GM23338 (cell line): ENCODE results near the gene PUDP. TPM values are rescaled to one million over a fixed set of nuclear protein-coding genes. Genes with fewer than 3 reads are reported as not detected.

Experiments used
- ATAC-seq: fragments of 200-7000 bp; cut with Tn5 transposase; 3 replicates; pipeline ENCODE4 v1.9.1; 2020
- DNase-seq: peaks from one replicate; pipeline ENCODE4 v3.0.0-alpha.2; 2015; ENCODE audit warnings: low spot score
- H2AFZ ChIP-seq: fragments of 200-600 bp; sonication (generic); 2 replicates; pipeline ENCODE4 v1.8.0; 2016; ENCODE audit warnings: antibody characterized with exemption, mild to moderate bottlenecking, moderate library complexity
- H3F3A ChIP-seq: fragments of 200-600 bp; sonication (generic); replicated peaks from 2 replicates; pipeline ENCODE4 v1.8.0; 2017; ENCODE audit warnings: antibody characterized with exemption, mixed run types, low read depth
- H3K27ac ChIP-seq: fragments of 200-600 bp; sonication (generic); 2 replicates; pipeline ENCODE4 v1.6.1; 2016; ENCODE audit warnings: low read depth
- H3K27me3 ChIP-seq: fragments of 200-600 bp; sonication (generic); 2 replicates; pipeline ENCODE4 v1.8.0; 2016; ENCODE audit warnings: mild to moderate bottlenecking, mixed run types, moderate library complexity; ENCODE audit not compliant: insufficient read depth
- H3K36me3 ChIP-seq: fragments of 200-600 bp; sonication (generic); 2 replicates; pipeline ENCODE4 v1.8.0; 2016; ENCODE audit warnings: mild to moderate bottlenecking; ENCODE audit not compliant: insufficient read depth
- H3K4me1 ChIP-seq: fragments of 200-600 bp; sonication (generic); 2 replicates; pipeline ENCODE4 v1.8.0; 2016; ENCODE audit warnings: mild to moderate bottlenecking, moderate library complexity; ENCODE audit not compliant: insufficient read depth
- H3K4me2 ChIP-seq: fragments of 200-600 bp; sonication (generic); 2 replicates; pipeline ENCODE4 v1.7.1; 2017; ENCODE audit warnings: mixed run types
- H3K4me3 ChIP-seq: fragments of 200-600 bp; sonication (generic); 2 replicates; pipeline ENCODE4 v1.6.1; 2016; ENCODE audit warnings: mixed run types
- H3K79me2 ChIP-seq: fragments of 200-600 bp; sonication (generic); replicated peaks from 2 replicates; pipeline ENCODE4 v1.8.0; 2017; ENCODE audit warnings: mild to moderate bottlenecking; ENCODE audit not compliant: insufficient read depth
- H3K9me2 ChIP-seq: fragments of 200-600 bp; sonication (generic); 2 replicates; pipeline ENCODE4 v1.8.0; 2017; ENCODE audit not compliant: insufficient read depth
- H4K20me1 ChIP-seq: fragments of 200-600 bp; sonication (generic); replicated peaks from 2 replicates; pipeline ENCODE4 v1.8.0; 2017; ENCODE audit warnings: mild to moderate bottlenecking; ENCODE audit not compliant: insufficient read depth
- H3K27ac Mint-ChIP-seq: 2 replicates; pipeline ENCODE4 v1.8.0; 2020; ENCODE audit warnings: inconsistent platforms, mild to moderate bottlenecking, moderate library complexity, mixed read lengths
- H3K27me3 Mint-ChIP-seq: 3 replicates; pipeline ENCODE4 v1.8.0; 2022; ENCODE audit warnings: low read depth, mild to moderate bottlenecking, moderate library complexity, mixed read lengths, inconsistent platforms; ENCODE audit not compliant: insufficient read depth, poor library complexity
- H3K36me3 Mint-ChIP-seq: 3 replicates; pipeline ENCODE4 v1.8.0; 2021; ENCODE audit warnings: low read depth, mild to moderate bottlenecking, inconsistent platforms, moderate library complexity, mixed read lengths
- H3K4me1 Mint-ChIP-seq: 3 replicates; pipeline ENCODE4 v1.8.0; 2020; ENCODE audit warnings: mild to moderate bottlenecking, inconsistent platforms, mixed read lengths
- H3K4me3 Mint-ChIP-seq: 3 replicates; pipeline ENCODE4 v1.8.0; 2021; ENCODE audit warnings: moderate library complexity, mild to moderate bottlenecking, inconsistent platforms, mixed read lengths
- H3K9me3 Mint-ChIP-seq: 3 replicates; pipeline ENCODE4 v1.8.0; 2020; ENCODE audit warnings: moderate library complexity, mild to moderate bottlenecking, inconsistent platforms, mixed read lengths
- CREB1 ChIP-seq: fragments of 250-450 bp; sonication (Bioruptor Pico); IDR thresholded peaks from 2 replicates; pipeline ENCODE4 v1.5.0; 2020; ENCODE audit warnings: low read depth, mild to moderate bottlenecking, moderate library complexity
- CTCF ChIP-seq, 2 experiments: fragments of 200-600 bp in 1 of 2; sonication (generic) in 1 of 2; conservative IDR thresholded peaks; 2 replicates each; pipeline versions ENCODE4 v1.5.1 to v1.6.1; 2016 to 2017; ENCODE audit warnings: antibody characterized with exemption in 2 of 2, low read depth in 2 of 2, mild to moderate bottlenecking in 2 of 2, moderate library complexity in 1 of 2
- ETS1 ChIP-seq: IDR thresholded peaks from 2 replicates; pipeline ENCODE4 v1.6.1; 2016; ENCODE audit warnings: antibody characterized with exemption
- EZH2 ChIP-seq: fragments of 200-600 bp; sonication (generic); IDR thresholded peaks from one replicate; pipeline ENCODE4 v1.8.0; 2017; ENCODE audit warnings: antibody characterized with exemption, mild to moderate bottlenecking, low read depth; ENCODE audit not compliant: unreplicated experiment
- EZH2phosphoT487 ChIP-seq: fragments of 200-600 bp; sonication (generic); IDR thresholded peaks from one replicate; pipeline ENCODE4 v1.8.1; 2018; ENCODE audit warnings: antibody characterized with exemption; ENCODE audit not compliant: unreplicated experiment
- POLR2AphosphoS5 ChIP-seq: IDR thresholded peaks from 2 replicates; pipeline ENCODE4 v1.6.1; 2016; ENCODE audit warnings: antibody characterized with exemption, low read depth
- REST ChIP-seq: IDR thresholded peaks from one replicate; pipeline ENCODE4 v1.6.1; 2018; ENCODE audit warnings: antibody characterized with exemption; ENCODE audit not compliant: unreplicated experiment
- STAT1 ChIP-seq: IDR thresholded peaks from one replicate; pipeline ENCODE4 v1.6.1; 2016; ENCODE audit warnings: antibody characterized with exemption; ENCODE audit not compliant: unreplicated experiment
- ZNF114 ChIP-seq: fragments of 250-450 bp; sonication (Bioruptor Pico); IDR thresholded peaks from 2 replicates; pipeline ENCODE4 v1.5.0; 2020; ENCODE audit warnings: mild to moderate bottlenecking, moderate library complexity
- ZNF331 ChIP-seq: fragments of 250-450 bp; sonication (Bioruptor Pico); IDR thresholded peaks from 2 replicates; pipeline ENCODE4 v1.5.0; 2020; ENCODE audit warnings: low read depth, mild to moderate bottlenecking, moderate library complexity
- polyA plus RNA-seq: library from polyadenylated mRNA; unstranded; fragments of >200 nt; fragmentation: Nextera tagmentation; extraction: Ambion mirVana; gene quantifications from 2 replicates; pipeline ENCODE4 v1.2.1, GENCODE V29; 2016
- total RNA-seq: library from RNA; depleted of rRNA; stranded (reverse); fragments of >200 nt; shearing (Covaris generic); gene quantifications from 2 replicates; pipeline ENCODE4 v1.2.3, GENCODE V29; 2014

The PUDP gene
- total and polyA plus RNA-seq, 2 experiments from 2014 or later, result 17.2 to 22.4 TPM

GRCh38 chrX:7168371-7168770, 20.4 kb upstream of the PUDP start:
- Histone ChIP-seq H3K4me3 (no peak overlapping the region), H2AFZ (no peak overlapping the region), H3K36me3 (no peaks in the 10 kb centered on the region), H3K79me2 (no peaks in the 10 kb centered on the region), H4K20me1 (no peaks in the 10 kb centered on the region), H3K27ac (no peak overlapping the region), H3K4me2 (no peak overlapping the region), H3F3A (no peaks in the 10 kb centered on the region), H3K27me3 (no peaks in the 10 kb centered on the region), H3K4me1 (no peaks in the 10 kb centered on the region), H3K9me2 (no peaks in the 10 kb centered on the region)
- Mint-ChIP-seq H3K4me3 (no peak overlapping the region), H3K4me1 (no peaks in the 10 kb centered on the region), H3K9me3 (no peaks in the 10 kb centered on the region; the same call in 2 of the 3 replicates), H3K27ac (no peak overlapping the region), H3K36me3 (peaks cover 4% of the 10 kb centered on the region; the same call in 1 of the 3 replicates), H3K27me3 (no peaks in the 10 kb centered on the region)
- ATAC-seq, result no peak
- DNase-seq, result no peak
- no peak for TF ChIP-seq POLR2AphosphoS5
- TF ChIP-seq STAT1, result no peak

- H3K27ac Mint-ChIP-seq, result no peak overlapping the region
- Histone ChIP-seq H3K36me3 (no peaks in the 10 kb centered on the region), H3K27me3 (no peaks in the 10 kb centered on the region), H4K20me1 (no peaks in the 10 kb centered on the region), H3K27ac (no peak overlapping the region), H3K4me2 (no peak overlapping the region), H3K4me3 (no peak overlapping the region), H3F3A (no peaks in the 10 kb centered on the region), H2AFZ (no peak overlapping the region), H3K9me2 (no peaks in the 10 kb centered on the region), H3K79me2 (no peaks in the 10 kb centered on the region), H3K4me1 (peaks cover 8% of the 10 kb centered on the region; the same call in 1 of the 2 replicates)
- peaks cover 2% of the 10 kb centered on the region; the same call in 1 of the 3 replicates for H3K36me3 Mint-ChIP-seq
- DNase-seq (no peak), ATAC-seq (no peak)
- no peaks in the 10 kb centered on the region for H3K27me3 Mint-ChIP-seq
- H3K4me1 Mint-ChIP-seq, result peaks cover 12% of the 10 kb centered on the region
- TF ChIP-seq ETS1 (no peak), EZH2 (no peak), ZNF114 (CRISPR knock-in tag) (no peak), CTCF (conservative IDR thresholded peaks at IDR 0.05; ENCODE audit: low read depth in 2 of 2) (0 out of 4 replicates have a peak, but pooled peaks of 1 of the 2 experiments have one; percentile 19), REST (no peak), EZH2phosphoT487 (no peak), CREB1 (CRISPR knock-in tag) (no peak), ZNF331 (CRISPR knock-in tag) (no peak)
- H3K9me3 Mint-ChIP-seq, result no peaks in the 10 kb centered on the region; the same call in 2 of the 3 replicates
- no peak overlapping the region for H3K4me3 Mint-ChIP-seq
Observed at GRCh38 chrX:7164174-7164573, 16.2 kb upstream of the PUDP start.
